Mucosa of descending colon (tissue), 3 donors: ENCODE results near the gene KRT25. TPM values are rescaled to one million over a fixed set of nuclear protein-coding genes. Genes with fewer than 3 reads are reported as not detected.
A peak's percentile ranks its signal among the peaks of the same experiment; 100 is the strongest.

Source experiments
- ATAC-seq: fragments of 200-7000 bp; cut with Tn5 transposase; one replicate; pipeline ENCODE4 v1.9.1; 2020; ENCODE audit warnings: mild to moderate bottlenecking, moderate library complexity
- DNase-seq, 3 donors: peaks; one replicate each; pipeline ENCODE4 v3.0.0-alpha.2; 2020
- H3K36me3 ChIP-seq: fragments of 200-600 bp; one replicate; pipeline ENCODE4 v1.8.0; 2021; ENCODE audit warnings: low read depth, mild to moderate bottlenecking
- H3K4me1 ChIP-seq: fragments of 200-600 bp; one replicate; pipeline ENCODE4 v1.8.0; 2021; ENCODE audit warnings: low read depth, mild to moderate bottlenecking
- H3K4me3 ChIP-seq: fragments of 200-600 bp; one replicate; pipeline ENCODE4 v1.8.0; 2021; ENCODE audit warnings: mild to moderate bottlenecking
- H3K9me3 ChIP-seq: fragments of 200-600 bp; one replicate; pipeline ENCODE4 v1.8.0; 2021; ENCODE audit warnings: mild to moderate bottlenecking
- CTCF ChIP-seq: fragments of 200-600 bp; IDR thresholded peaks from one replicate; pipeline ENCODE4 v1.8.0; 2022; ENCODE audit warnings: antibody characterized with exemption, mild to moderate bottlenecking
- intact Hi-C, 2 donors: fragments of 100-400 bp; cut with DNase I in 1 of 2; cut with micrococcal nuclease in 1 of 2; formaldehyde crosslinking; loops; one replicate each; pipeline versions ENCODE4 v1.11.0 to v1.11.1; 2022; cut with DNase I, micrococcal nuclease
- total RNA-seq, 3 donors: library from RNA; stranded (reverse); fragmentation: NEBNext Ultra II Directional in 2 of 3; extraction: Animal tissue kit (Norgen Biotek cat#: 25700) in 2 of 3; gene quantifications; one replicate each; pipeline versions ENCODE4 v1.2.1 to v1.2.4, GENCODE V29; 2021 to 2023
- donor health status: DM: no; HTN: no; CAD: no; lungs with moderate emphysema.
- donor health status: DM: no; HTN: no; CAD: no.
- donor health status: DM: no; HTN: yes; CAD: no.

KRT25 gene
- total RNA-seq, 3 donors from 2014 or later: not detected

GRCh38 chr17:40796846-40797245 lies 41.7 kb upstream of the KRT25 start:
- TF ChIP-seq CTCF: no peak
- ATAC-seq: no peak
- Histone ChIP-seq H3K4me1 (no peaks in the 10 kb centered on the region), H3K9me3 (no peaks in the 10 kb centered on the region), H3K4me3 (no peak overlapping the region), H3K36me3 (no peaks in the 10 kb centered on the region)
- intact Hi-C loops: no loop called here
- DNase-seq: peak in 1 of 3 donors; percentile 51

- Histone ChIP-seq H3K4me1 (no peaks in the 10 kb centered on the region), H3K9me3 (no peaks in the 10 kb centered on the region), H3K36me3 (no peaks in the 10 kb centered on the region), H3K4me3 (no peak overlapping the region)
- no peak for TF ChIP-seq CTCF
- no peak for ATAC-seq
- intact Hi-C loops: no loop called here
- no peak for DNase-seq
Observed at GRCh38 chr17:40795019-40795667, 40.0 kb upstream of the KRT25 start.

GRCh38 chr17:40794466-40794865 lies 39.3 kb upstream of the KRT25 start:
- Histone ChIP-seq H3K9me3 (no peaks in the 10 kb centered on the region), H3K4me1 (no peaks in the 10 kb centered on the region), H3K4me3 (no peak overlapping the region), H3K36me3 (no peaks in the 10 kb centered on the region)
- intact Hi-C loops: loop anchor here in 1 of 2 donors (5.0 kb wide), 1 partner anchor 177 kb away; no protein-coding TSS in a partner anchor
- ATAC-seq (no peak), DNase-seq (no peak)
- no peak for TF ChIP-seq CTCF

- DNase-seq (no peak), ATAC-seq (no peak)
- H3K36me3 ChIP-seq: no peaks in the 10 kb centered on the region
- H3K4me1 ChIP-seq: no peaks in the 10 kb centered on the region
- no peak for TF ChIP-seq CTCF
- H3K9me3 ChIP-seq: no peaks in the 10 kb centered on the region
- intact Hi-C loops: loop anchor here in 1 of 2 donors (5.0 kb wide), 1 partner anchor 177 kb away; no protein-coding TSS in a partner anchor
- no peak overlapping the region for H3K4me3 ChIP-seq
Observed at GRCh38 chr17:40793832-40794231, 38.7 kb upstream of the KRT25 start.

GRCh38 chr17:40791787-40792436 lies 36.8 kb upstream of the KRT25 start:
- H3K9me3 ChIP-seq: no peaks in the 10 kb centered on the region
- H3K4me3 ChIP-seq: no peak overlapping the region
- DNase-seq (peak in 1 of 3 donors; percentile 17), ATAC-seq (no peak)
- intact Hi-C loops: loop anchor here in 1 of 2 donors (5.0 kb wide), 1 partner anchor 175 kb away; no protein-coding TSS in a partner anchor
- no peak for TF ChIP-seq CTCF
- H3K4me1 ChIP-seq: no peaks in the 10 kb centered on the region
- no peaks in the 10 kb centered on the region for H3K36me3 ChIP-seq
